HG03558 (cell line): ENCODE results near the gene MYO9B.
"Not testable (repeated sequence)": the region's sequence is repeated elsewhere in the genome, so short reads cannot be mapped to it uniquely, and the experiment has no call there.

Source experiments
- ATAC-seq: cut with Tn5 transposase; IDR thresholded peaks from one replicate; pipeline ENCODE4 v1.9.1; 2021; ENCODE audit warnings: moderate number of reproducible peaks; ENCODE audit not compliant: unreplicated experiment; ENCODE audit errors: extremely low read depth

MYO9B gene

GRCh38 chr19:17170538-17171297 is 95.1 kb downstream of the MYO9B start:
- no peak for ATAC-seq

- no peak for ATAC-seq
Measured at GRCh38 chr19:17171874-17172273, 96.3 kb downstream of the MYO9B start.

GRCh38 chr19:17172624-17173345 is 97.2 kb downstream of the MYO9B start:
- no peak for ATAC-seq

- ATAC-seq: no peak
Measured at GRCh38 chr19:17178291-17178690, 102.7 kb downstream of the MYO9B start.

- no peak for ATAC-seq
Measured at GRCh38 chr19:17180997-17181702, 105.6 kb downstream of the MYO9B start.

GRCh38 chr19:17183271-17183761 is 107.7 kb downstream of the MYO9B start:
- ATAC-seq: no peak

- no peak for ATAC-seq
Measured at GRCh38 chr19:17183858-17184321, 108.3 kb downstream of the MYO9B start.

- ATAC-seq: no peak
Measured at GRCh38 chr19:17184371-17184841, 108.8 kb downstream of the MYO9B start.

- no peak for ATAC-seq
Measured at GRCh38 chr19:17185590-17185989, 110.0 kb downstream of the MYO9B start.

GRCh38 chr19:17191736-17192135 is 116.2 kb downstream of the MYO9B start:
- ATAC-seq: not testable (repeated sequence)

GRCh38 chr19:17192751-17193150 is 117.2 kb downstream of the MYO9B start:
- no peak for ATAC-seq

- ATAC-seq: no peak
Measured at GRCh38 chr19:17194608-17195007, 119.0 kb downstream of the MYO9B start.

- ATAC-seq: no peak
Measured at GRCh38 chr19:17195106-17195505, 119.5 kb downstream of the MYO9B start.

- no peak for ATAC-seq
Measured at GRCh38 chr19:17196610-17197009, 121.0 kb downstream of the MYO9B start.

GRCh38 chr19:17197666-17198065 is 122.1 kb downstream of the MYO9B start:
- ATAC-seq: no peak

- no peak for ATAC-seq
Measured at GRCh38 chr19:17200408-17201079, 125.0 kb downstream of the MYO9B start.

GRCh38 chr19:17202249-17202648 is 126.7 kb downstream of the MYO9B start:
- no peak for ATAC-seq

- ATAC-seq: no peak
Measured at GRCh38 chr19:17202713-17203112, 127.1 kb downstream of the MYO9B start.

- no peak for ATAC-seq
Measured at GRCh38 chr19:17205237-17206140, 129.9 kb downstream of the MYO9B start.
